Esophagus muscularis mucosa (tissue), 4 donors: Measurements from ENCODE around the gene ITGB6. TPM values are rescaled to one million over a fixed set of nuclear protein-coding genes. Genes with fewer than 3 reads are reported as not detected.

ENCODE experiments used
- DNase-seq: peaks from one replicate; pipeline ENCODE4 v3.0.0-alpha.2; 2017; ENCODE audit errors: extremely low spot score
- H3K27ac ChIP-seq, 4 donors: fragments of 200-600 bp; sonication (generic); replicated peaks in 1 of 4; 1 replicate in 3 of 4; 2 replicates in 1 of 4; pipeline ENCODE4 v1.5.1; 2016 to 2019; ENCODE audit warnings: mild to moderate bottlenecking in 1 of 4
- H3K27me3 ChIP-seq, 4 donors: fragments of 200-600 bp; sonication (generic); one replicate each; pipeline versions ENCODE4 v1.5.1 to v1.6.0; 2016 to 2019
- H3K36me3 ChIP-seq, 4 donors: fragments of 200-600 bp; sonication (generic); one replicate each; pipeline ENCODE4 v1.5.1; 2016 to 2019
- H3K4me1 ChIP-seq, 4 donors: fragments of 200-600 bp; sonication (generic); one replicate each; pipeline ENCODE4 v1.5.1; 2016 to 2019
- H3K4me3 ChIP-seq, 4 donors: fragments of 200-600 bp; sonication (generic); 1 replicate in 2 of 4; 2 replicates in 2 of 4; pipeline ENCODE4 v1.5.1; 2016 to 2019; ENCODE audit warnings: mild to moderate bottlenecking in 4 of 4, moderate library complexity in 1 of 4
- H3K9me3 ChIP-seq, 4 donors: fragments of 200-600 bp; sonication (generic); 1 replicate in 3 of 4; 2 replicates in 1 of 4; pipeline ENCODE4 v1.5.1; 2016 to 2019
- CTCF ChIP-seq, 3 experiments: fragments of 200-600 bp in 2 of 3; fragments of 450-650 bp in 1 of 3; sonication (generic) in 2 of 3; IDR thresholded peaks; one replicate each; pipeline ENCODE4 v1.5.1; 2017 to 2019; ENCODE audit warnings: antibody characterized with exemption in 3 of 3, mild to moderate bottlenecking in 2 of 3, moderate library complexity in 1 of 3
- EP300 ChIP-seq: sonication (generic); formaldehyde crosslinking; IDR thresholded peaks from one replicate; pipeline ENCODE4 v1.6.1; 2017; ENCODE audit warnings: antibody characterized with exemption
- POLR2A ChIP-seq: fragments of 450-650 bp; IDR thresholded peaks from one replicate; pipeline ENCODE4 v1.6.1; 2017; ENCODE audit warnings: antibody characterized with exemption, moderate library complexity, mild to moderate bottlenecking, low read depth
- POLR2AphosphoS5 ChIP-seq, 2 donors: sonication (generic); formaldehyde crosslinking; IDR thresholded peaks; one replicate each; pipeline ENCODE4 v1.6.1; 2017; ENCODE audit warnings: antibody characterized with exemption in 2 of 2
- whole genome bisulfite sequencing: methylation state at CpG from one replicate; pipeline ENCODE4 v1.1.5; 2018; 5-methylcytosine and 5-hydroxymethylcytosine counted together
- intact Hi-C: fragments of 100-400 bp; cut with DNase I; formaldehyde crosslinking; loops from one replicate; pipeline ENCODE4 v1.15.1; 2023
- total RNA-seq, 4 donors: library from RNA; depleted of rRNA; stranded (reverse); fragments of >200 nt; gene quantifications; one replicate each; pipeline versions ENCODE4 v1.1.0 to v1.2.1, GENCODE V29; 2016

Gene ITGB6
- total RNA-seq, 4 donors from 2014 or later, result 0.17 to 3.4 TPM; not detected in 2

DNA sequence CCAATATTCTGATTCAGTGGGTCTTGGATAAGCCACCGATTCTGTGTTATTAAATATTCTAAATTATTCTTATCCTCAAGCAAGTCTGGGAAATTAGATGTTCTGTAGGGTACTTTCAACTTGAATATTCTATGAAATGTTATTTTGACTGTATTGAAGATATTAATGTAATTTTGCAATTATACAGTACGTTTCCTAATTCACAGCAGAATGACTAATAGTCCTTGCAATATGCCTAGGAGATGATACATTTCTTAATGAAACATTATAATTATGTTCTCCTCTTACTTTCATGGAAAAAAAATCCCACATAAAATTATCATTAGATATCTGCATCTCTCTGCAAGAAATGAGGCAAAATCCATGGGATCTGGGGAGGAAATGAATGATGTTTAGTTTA lies 91.4 kb downstream of the ITGB6 start:
- 79% methylated on average over 2 of the region's 2 CpGs for WGBS
- no peak for DNase-seq
- no peaks in the 10 kb centered on the region for H3K9me3 ChIP-seq
- TF ChIP-seq EP300 (no peak), CTCF (IDR thresholded peaks at IDR 0.05) (no peak), POLR2A (no peak), POLR2AphosphoS5 (IDR thresholded peaks at IDR 0.05) (no peak)
- no peaks in the 10 kb centered on the region for H3K36me3 ChIP-seq
- no peak overlapping the region for H3K4me3 ChIP-seq
- H3K4me1 ChIP-seq, result no peaks in the 10 kb centered on the region
- H3K27ac ChIP-seq, result no peak overlapping the region
- H3K27me3 ChIP-seq, result no peaks in the 10 kb centered on the region
- intact Hi-C loops, result no loop called here

DNA sequence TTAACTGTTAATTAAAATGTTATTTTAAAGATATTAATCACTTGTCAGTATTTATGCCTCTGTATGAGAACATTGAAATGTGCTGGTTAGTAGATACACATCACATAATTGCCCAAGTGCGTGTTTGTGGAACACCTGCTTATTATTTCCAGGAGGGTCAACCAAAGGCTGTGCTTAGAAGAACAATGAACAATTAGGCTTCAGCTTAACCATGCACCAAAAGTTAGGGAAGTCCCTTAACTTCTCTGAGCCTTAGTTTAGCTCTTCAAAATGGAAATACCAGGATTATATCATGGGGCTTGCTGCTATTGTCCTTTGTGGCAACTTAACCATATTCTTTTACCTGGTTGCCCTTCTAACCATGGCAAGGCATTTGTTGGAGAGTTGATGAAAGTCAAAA lies 94.7 kb downstream of the ITGB6 start:
- TF ChIP-seq POLR2A (no peak), EP300 (no peak), CTCF (IDR thresholded peaks at IDR 0.05) (no peak), POLR2AphosphoS5 (IDR thresholded peaks at IDR 0.05) (no peak)
- H3K27ac ChIP-seq, result no peak overlapping the region
- intact Hi-C loops, result no loop called here
- DNase-seq, result no peak
- no peaks in the 10 kb centered on the region for H3K9me3 ChIP-seq
- WGBS, result 94% methylated on average over 1 of the region's 1 CpG
- no peak overlapping the region for H3K4me3 ChIP-seq
- no peaks in the 10 kb centered on the region for H3K4me1 ChIP-seq
- no peaks in the 10 kb centered on the region for H3K36me3 ChIP-seq
- H3K27me3 ChIP-seq, result no peaks in the 10 kb centered on the region

DNA sequence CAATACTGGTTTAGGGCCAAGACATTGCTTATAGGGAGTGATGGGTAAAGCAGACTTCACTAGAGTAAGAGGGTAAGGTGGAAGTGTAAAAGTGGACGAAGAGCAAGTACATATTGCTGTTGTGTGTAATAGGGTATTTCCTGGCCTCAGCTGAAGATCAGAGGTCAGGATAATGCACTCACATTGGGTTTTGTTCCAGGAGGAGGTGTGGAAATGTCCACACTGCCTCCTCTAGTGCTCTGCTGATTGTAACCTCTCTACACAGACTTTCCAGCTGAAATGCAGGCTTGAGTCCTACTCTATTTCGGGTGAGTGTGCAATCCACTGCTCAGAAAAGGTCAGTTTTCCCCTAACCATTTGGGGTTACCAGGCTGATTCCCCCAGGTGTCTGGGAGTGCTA lies 96.0 kb downstream of the ITGB6 start:
- no peaks in the 10 kb centered on the region for H3K4me1 ChIP-seq
- H3K4me3 ChIP-seq, result no peak overlapping the region
- DNase-seq, result no peak
- H3K27ac ChIP-seq, result no peak overlapping the region
- no peaks in the 10 kb centered on the region for H3K27me3 ChIP-seq
- no peaks in the 10 kb centered on the region for H3K9me3 ChIP-seq
- no peak for TF ChIP-seq POLR2A
- TF ChIP-seq CTCF (IDR thresholded peaks at IDR 0.05), result no peak
- no peak for TF ChIP-seq EP300
- TF ChIP-seq POLR2AphosphoS5 (IDR thresholded peaks at IDR 0.05), result no peak
- 70% methylated on average over 2 of the region's 2 CpGs for WGBS
- intact Hi-C loops, result no loop called here
- H3K36me3 ChIP-seq, result no peaks in the 10 kb centered on the region

- peaks cover 0 to 20% (median 7%) of the 10 kb centered on the region in 4 donors for H3K9me3 ChIP-seq
- intact Hi-C loops, result no loop called here
- no peaks in the 10 kb centered on the region for H3K27me3 ChIP-seq
- no peak for DNase-seq
- no peaks in the 10 kb centered on the region for H3K36me3 ChIP-seq
- no peaks in the 10 kb centered on the region for H3K4me1 ChIP-seq
- TF ChIP-seq POLR2AphosphoS5 (IDR thresholded peaks at IDR 0.05) (no peak), POLR2A (no peak), EP300 (no peak), CTCF (IDR thresholded peaks at IDR 0.05) (no peak)
- H3K4me3 ChIP-seq, result no peak overlapping the region
- H3K27ac ChIP-seq, result no peak overlapping the region
- 100% methylated on average over 1 of the region's 1 CpG for WGBS
Observed at GRCh38 chr2:160097326-160097725, 102.7 kb downstream of the ITGB6 start.

- intact Hi-C loops, result no loop called here
- TF ChIP-seq EP300 (no peak), POLR2AphosphoS5 (IDR thresholded peaks at IDR 0.05) (no peak), CTCF (IDR thresholded peaks at IDR 0.05) (no peak), POLR2A (no peak)
- Histone ChIP-seq H3K4me1 (no peaks in the 10 kb centered on the region), H3K27ac (no peak overlapping the region), H3K4me3 (no peak overlapping the region), H3K36me3 (no peaks in the 10 kb centered on the region), H3K27me3 (no peaks in the 10 kb centered on the region), H3K9me3 (peaks cover 0 to 26% (median 8%) of the 10 kb centered on the region in 4 donors)
- DNase-seq, result no peak
- WGBS, result 87% methylated on average over 4 of the region's 4 CpGs
Observed at GRCh38 chr2:160096409-160096808, 103.7 kb downstream of the ITGB6 start.
